Prostate gland (tissue), 2 donors: ENCODE measurements around the gene MBP.

ENCODE experiments used
- CTCF ChIP-seq, 4 experiments: fragments of 200-600 bp in 2 of 4; fragments of 450-650 bp in 2 of 4; sonication (generic) in 2 of 4; IDR thresholded peaks; 1 replicate in 3 of 4; 2 replicates in 1 of 4; pipeline ENCODE4 v1.5.1; 2016 to 2019; ENCODE audit warnings: antibody characterized with exemption in 4 of 4, mild to moderate bottlenecking in 2 of 4, moderate library complexity in 2 of 4
- POLR2A ChIP-seq: fragments of 450-650 bp; IDR thresholded peaks from one replicate; pipeline ENCODE4 v1.6.1; 2016; ENCODE audit warnings: antibody characterized with exemption, mild to moderate bottlenecking
- POLR2AphosphoS5 ChIP-seq: sonication (generic); formaldehyde crosslinking; IDR thresholded peaks from one replicate; pipeline ENCODE4 v1.6.1; 2017; ENCODE audit warnings: antibody characterized with exemption

GRCh38 chr18:77032181-77032701 is 100.3 kb downstream of the MBP start:
- TF ChIP-seq CTCF (IDR thresholded peaks at IDR 0.05) (no peak), POLR2A (no peak), POLR2AphosphoS5 (no peak)
